Choroid plexus epithelial cell (primary cell): ENCODE measurements around the gene CASZ1.

Experiments
- DNase-seq: peaks from one replicate; pipeline ENCODE4 v3.0.0-alpha.2; 2010; ENCODE audit warnings: low read depth
- H3K4me3 ChIP-seq: 2 replicates; pipeline ENCODE4 v1.5.1; 2011; ENCODE audit warnings: low read depth, mild to moderate bottlenecking, control low read depth, low read length, moderate library complexity
- TF ChIP-seq, protein P1 (sequence below): conservative IDR thresholded peaks from 2 replicates; pipeline ENCODE4 v1.5.1; 2011; ENCODE audit warnings: low read depth, mild to moderate bottlenecking, control low read depth, inconsistent platforms, low read length, moderate library complexity

CASZ1 gene

DNA sequence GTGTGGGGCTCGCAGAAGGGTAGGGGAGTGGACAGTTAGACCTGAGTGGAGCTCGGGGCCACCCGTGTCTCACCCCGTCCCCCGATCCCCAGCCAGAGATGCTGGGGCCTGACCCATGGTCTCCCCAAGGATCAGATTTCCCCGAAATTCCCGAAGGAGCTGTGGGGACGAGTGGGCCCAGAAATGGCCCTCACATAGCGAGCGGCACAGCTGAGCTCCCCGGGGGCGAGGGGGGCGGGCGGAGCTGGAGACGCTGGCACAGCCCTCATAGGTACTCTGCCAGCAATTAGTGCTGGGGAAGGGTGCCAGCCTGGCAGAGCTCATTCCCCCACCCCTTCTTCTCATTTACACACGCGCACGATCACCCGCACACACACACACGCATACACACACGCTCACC lies 9.2 kb downstream of the CASZ1 start:
- no peak for DNase-seq
- TF ChIP-seq, protein P1, sequence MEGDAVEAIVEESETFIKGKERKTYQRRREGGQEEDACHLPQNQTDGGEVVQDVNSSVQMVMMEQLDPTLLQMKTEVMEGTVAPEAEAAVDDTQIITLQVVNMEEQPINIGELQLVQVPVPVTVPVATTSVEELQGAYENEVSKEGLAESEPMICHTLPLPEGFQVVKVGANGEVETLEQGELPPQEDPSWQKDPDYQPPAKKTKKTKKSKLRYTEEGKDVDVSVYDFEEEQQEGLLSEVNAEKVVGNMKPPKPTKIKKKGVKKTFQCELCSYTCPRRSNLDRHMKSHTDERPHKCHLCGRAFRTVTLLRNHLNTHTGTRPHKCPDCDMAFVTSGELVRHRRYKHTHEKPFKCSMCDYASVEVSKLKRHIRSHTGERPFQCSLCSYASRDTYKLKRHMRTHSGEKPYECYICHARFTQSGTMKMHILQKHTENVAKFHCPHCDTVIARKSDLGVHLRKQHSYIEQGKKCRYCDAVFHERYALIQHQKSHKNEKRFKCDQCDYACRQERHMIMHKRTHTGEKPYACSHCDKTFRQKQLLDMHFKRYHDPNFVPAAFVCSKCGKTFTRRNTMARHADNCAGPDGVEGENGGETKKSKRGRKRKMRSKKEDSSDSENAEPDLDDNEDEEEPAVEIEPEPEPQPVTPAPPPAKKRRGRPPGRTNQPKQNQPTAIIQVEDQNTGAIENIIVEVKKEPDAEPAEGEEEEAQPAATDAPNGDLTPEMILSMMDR, result no peak
- no peak overlapping the region for H3K4me3 ChIP-seq

DNA sequence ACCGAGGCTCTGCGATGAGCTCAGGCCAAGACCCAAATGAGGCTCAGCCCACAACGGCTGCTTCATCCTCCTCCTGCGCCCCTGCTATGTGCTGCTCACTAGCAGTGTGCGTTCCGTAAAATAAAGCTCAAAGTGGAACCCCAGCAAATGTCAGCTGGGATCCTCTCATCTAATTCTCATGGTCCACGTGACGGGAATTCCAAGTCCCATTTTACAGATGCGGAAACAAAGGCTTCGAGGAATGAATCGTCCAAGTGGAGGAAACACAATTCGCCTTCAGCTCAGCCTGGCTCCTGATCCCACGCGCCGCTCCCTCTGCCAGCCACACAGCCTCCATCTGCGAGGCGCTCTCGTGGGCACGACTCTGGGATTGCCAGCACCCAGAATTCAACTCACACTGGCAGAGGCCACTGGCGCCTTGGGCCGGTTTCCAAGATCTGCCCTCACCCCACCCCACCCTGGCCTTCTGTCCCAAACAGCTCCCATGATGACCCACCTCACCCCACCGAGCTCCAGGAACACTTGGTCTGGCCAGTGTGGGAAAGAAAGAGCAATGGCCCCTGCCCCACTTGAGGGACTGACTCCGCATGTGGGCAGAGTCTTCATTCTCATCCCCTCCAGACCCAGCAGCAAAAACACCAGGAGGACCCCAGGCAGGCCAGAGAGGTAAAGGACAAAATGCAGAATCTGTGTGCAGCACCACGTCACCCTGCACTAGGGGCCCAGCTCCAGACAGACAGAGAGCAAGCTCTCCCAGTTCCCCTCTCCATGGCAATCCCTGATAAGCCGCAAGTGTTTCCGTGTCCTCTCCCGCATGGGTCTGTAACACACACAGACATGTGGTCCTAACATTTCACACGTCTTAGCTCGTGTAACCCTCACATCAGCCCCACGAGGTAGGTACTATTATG lies 10.5 kb downstream of the CASZ1 start:
- H3K4me3 ChIP-seq, result no peak overlapping the region
- TF ChIP-seq, protein P1, result no peak
- no peak for DNase-seq

DNA sequence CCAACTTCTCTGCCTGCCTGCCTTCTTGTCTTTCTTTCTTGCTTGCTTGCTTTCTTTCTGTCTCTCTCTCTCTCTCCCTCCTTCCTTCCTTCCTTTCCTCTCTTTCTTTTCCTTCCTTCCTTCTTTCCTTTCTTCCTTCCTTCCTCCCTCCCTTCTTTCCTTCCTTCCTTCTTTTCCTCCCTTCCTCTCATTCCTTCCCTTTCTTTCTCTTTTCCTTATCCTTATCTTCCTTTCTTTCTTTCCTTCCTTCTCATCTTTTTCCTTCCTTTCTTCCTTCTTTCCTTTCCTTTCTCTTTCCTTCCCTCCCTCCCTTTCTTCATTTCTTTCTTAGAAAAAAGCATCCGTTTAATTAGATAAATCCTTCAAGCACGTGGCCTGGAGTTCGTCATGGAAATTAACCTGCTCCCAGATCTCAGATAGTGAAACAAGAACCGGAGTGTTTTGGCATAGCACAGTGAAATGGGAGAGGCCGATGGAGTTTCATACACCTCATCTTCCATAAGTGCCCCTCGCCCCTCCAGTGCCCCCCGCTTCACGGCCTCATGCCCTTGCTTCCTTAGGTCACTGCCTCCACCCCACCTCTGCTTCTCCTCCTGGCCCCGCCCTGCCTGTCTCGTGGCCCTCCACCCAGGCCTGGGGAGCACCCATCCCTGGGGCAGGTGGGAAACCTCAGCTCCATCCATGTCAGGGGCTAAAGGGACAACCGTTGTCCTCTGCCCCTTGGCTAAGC lies 11.3 kb downstream of the CASZ1 start:
- no peak for DNase-seq
- TF ChIP-seq, protein P1, result no peak
- H3K4me3 ChIP-seq, result no peak overlapping the region

DNA sequence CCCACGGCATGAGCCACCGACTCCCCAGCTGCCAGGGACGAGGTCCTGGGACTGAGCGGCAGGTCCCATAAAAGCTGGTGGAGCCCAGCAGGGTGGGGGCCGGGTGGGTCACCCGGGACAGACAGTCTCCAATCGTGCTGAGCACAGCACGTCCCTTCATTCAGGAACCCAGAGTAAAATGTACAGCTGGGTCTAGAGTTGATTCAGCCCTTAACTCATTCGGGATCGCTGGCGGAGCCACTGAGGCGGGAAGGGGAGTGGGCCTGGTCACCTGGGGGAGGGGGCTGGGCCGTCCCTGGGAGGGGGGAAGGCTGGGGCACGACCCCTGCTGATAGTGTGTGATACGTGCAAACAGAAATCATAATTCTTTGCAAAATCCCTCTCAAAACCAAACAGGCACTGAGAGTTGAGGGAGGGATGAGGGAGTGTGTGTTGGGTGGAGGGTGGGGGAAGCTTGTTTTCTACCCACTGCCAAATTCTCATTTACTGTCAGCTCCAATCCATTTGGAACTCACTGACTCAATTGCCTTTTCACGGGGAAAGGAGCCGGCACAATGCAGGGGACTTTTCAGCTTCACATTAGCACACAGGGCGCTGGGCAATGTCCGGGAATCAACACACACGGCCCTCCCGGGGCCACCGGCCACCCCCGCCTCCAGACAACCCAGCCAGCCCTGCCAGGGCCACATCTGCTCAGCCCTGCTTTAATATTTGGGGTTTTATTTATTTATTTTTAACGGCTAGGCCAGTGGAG lies 13.8 kb downstream of the CASZ1 start:
- no peak overlapping the region for H3K4me3 ChIP-seq
- DNase-seq, result no peak
- TF ChIP-seq, protein P1, result no peak

DNA sequence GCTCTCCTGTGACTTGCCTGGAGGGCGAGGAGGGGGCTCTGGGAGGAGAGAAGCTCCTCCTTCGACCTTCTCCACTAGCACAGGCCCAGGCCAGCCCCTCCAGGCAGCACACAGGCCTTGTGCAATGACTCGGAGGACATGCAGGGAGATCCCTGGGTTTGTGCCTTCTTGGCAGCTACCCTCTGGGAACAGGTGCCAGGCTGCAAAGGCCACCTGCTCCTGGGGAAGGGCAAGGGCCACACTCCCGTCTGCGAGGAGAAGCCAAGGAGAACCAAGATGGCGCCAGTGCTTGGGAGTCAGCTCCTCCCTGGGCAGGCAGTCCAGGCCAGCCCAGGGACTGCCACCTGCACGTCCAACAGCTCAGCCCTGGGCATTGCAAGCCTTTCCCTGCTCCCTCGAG lies 15.3 kb downstream of the CASZ1 start:
- no peak for DNase-seq
- TF ChIP-seq, protein P1, result no peak
- H3K4me3 ChIP-seq, result no peak overlapping the region

DNA sequence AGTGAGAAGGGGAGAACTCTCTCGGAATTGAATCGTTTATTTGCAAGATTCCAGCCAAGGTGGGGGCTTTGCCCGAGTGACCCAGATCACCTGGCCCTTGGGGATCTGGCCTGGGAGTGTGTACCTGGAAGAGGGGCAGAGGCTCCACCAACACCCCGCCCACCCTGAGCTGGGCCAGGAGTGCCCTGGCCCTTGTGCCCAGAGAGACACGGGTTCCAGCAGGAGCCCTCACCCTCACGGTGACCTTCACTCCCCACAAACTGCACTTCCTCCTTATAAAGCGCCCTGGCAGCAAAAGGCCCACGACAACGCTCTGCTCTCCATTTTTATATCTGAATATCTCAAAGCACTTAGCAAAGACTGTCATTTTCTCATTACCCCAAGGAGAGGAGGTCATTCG lies 16.6 kb downstream of the CASZ1 start:
- DNase-seq, result no peak
- TF ChIP-seq, protein P1, result no peak
- no peak overlapping the region for H3K4me3 ChIP-seq
